IMR-90 (cell line): Measurements from ENCODE around the gene NBPF3. TPM values are rescaled to one million over a fixed set of nuclear protein-coding genes. Genes with fewer than 3 reads are reported as not detected.

Experiments
- ATAC-seq: fragments of 200-7000 bp; cut with Tn5 transposase; 2 replicates; pipeline ENCODE4 v1.9.1; 2020; ENCODE audit warnings: low read depth, mild to moderate bottlenecking, moderate library complexity
- BruUV-seq: library from RNA; stranded (reverse); fragments of 400-500 nt; replicated peaks from 2 replicates; lab custom pipeline; 2021; lab: Mats Ljungman, UMichigan
- CTCF ChIA-PET: fragments of 300-600 bp; formaldehyde crosslinking; extraction: SDS; loops from one replicate; lab custom pipeline; 2021; ENCODE audit warnings: antibody characterized with exemption; lab: Yijun Ruan, JAX
- POLR2A ChIA-PET: fragments of 300-600 bp; sonication (Branson Sonifier 250); formaldehyde crosslinking; loops from one replicate; lab custom pipeline; 2022; ENCODE audit warnings: antibody characterized with exemption; ENCODE audit not compliant: unreplicated experiment; lab: Charles Lee
- DNase-seq: peaks from one replicate; pipeline ENCODE4 v3.0.0; 2013
- H2AFZ ChIP-seq: replicated peaks from 2 replicates; pipeline ENCODE3; 2013; ENCODE audit warnings: low read length, mild to moderate bottlenecking; ENCODE audit not compliant: poor library complexity
- H2AK5ac ChIP-seq: 2 replicates; pipeline ENCODE4 v1.6.1; 2013; ENCODE audit warnings: low read depth, low read length, inconsistent platforms
- H2AK9ac ChIP-seq: replicated peaks from 2 replicates; pipeline ENCODE3; 2013; ENCODE audit warnings: mild to moderate bottlenecking, low read depth, low read length, moderate library complexity; ENCODE audit not compliant: poor library complexity
- H2BK120ac ChIP-seq: 2 replicates; pipeline ENCODE4 v1.6.1; 2013; ENCODE audit warnings: low read depth, low read length, inconsistent platforms
- H2BK15ac ChIP-seq: 3 replicates; pipeline ENCODE4 v1.6.1; 2013; ENCODE audit warnings: low read depth, low read length, inconsistent platforms
- H2BK20ac ChIP-seq: 2 replicates; pipeline ENCODE4 v1.6.1; 2013; ENCODE audit warnings: low read depth, mild to moderate bottlenecking, inconsistent platforms, low read length, moderate library complexity
- H2BK5ac ChIP-seq: 2 replicates; pipeline ENCODE4 v1.6.1; 2013; ENCODE audit warnings: mild to moderate bottlenecking, low read depth, low read length, inconsistent platforms; ENCODE audit not compliant: poor library complexity, severe bottlenecking
- H3K14ac ChIP-seq: replicated peaks from 2 replicates; pipeline ENCODE4 v1.6.1; 2013; ENCODE audit warnings: low read depth, low read length, inconsistent platforms
- H3K18ac ChIP-seq: 2 replicates; pipeline ENCODE4 v1.6.1; 2013; ENCODE audit warnings: low read depth, low read length, control low read depth
- H3K23ac ChIP-seq: 2 replicates; pipeline ENCODE4 v1.6.1; 2013; ENCODE audit warnings: low read depth, low read length, inconsistent platforms
- H3K27ac ChIP-seq: 2 replicates; pipeline ENCODE4 v1.5.1; 2013; ENCODE audit warnings: mild to moderate bottlenecking, control low read depth, low read length; ENCODE audit not compliant: insufficient read depth
- H3K27me3 ChIP-seq: 2 replicates; pipeline ENCODE4 v1.6.1; 2013; ENCODE audit warnings: low read length; ENCODE audit not compliant: control insufficient read depth, insufficient read depth
- H3K36me3 ChIP-seq: 2 replicates; pipeline ENCODE4 v1.6.1; 2013; ENCODE audit warnings: low read length, mixed read lengths; ENCODE audit not compliant: control insufficient read depth, insufficient read depth
- H3K4ac ChIP-seq: 2 replicates; pipeline ENCODE4 v1.6.1; 2013; ENCODE audit warnings: low read depth, low read length, inconsistent platforms
- H3K4me1 ChIP-seq: 2 replicates; pipeline ENCODE4 v1.6.1; 2013; ENCODE audit warnings: low read length, mixed read lengths; ENCODE audit not compliant: control insufficient read depth, insufficient read depth
- H3K4me2 ChIP-seq: 2 replicates; pipeline ENCODE4 v1.6.1; 2013; ENCODE audit warnings: low read depth, mild to moderate bottlenecking, control low read depth, low read length, moderate library complexity
- H3K4me3 ChIP-seq: 2 replicates; pipeline ENCODE4 v1.5.1; 2013; ENCODE audit warnings: low read depth, mild to moderate bottlenecking, control low read depth, low read length, moderate library complexity; ENCODE audit not compliant: insufficient read depth
- H3K56ac ChIP-seq: 2 replicates; pipeline ENCODE4 v1.6.1; 2013; ENCODE audit warnings: low read length, inconsistent platforms; ENCODE audit not compliant: insufficient read depth; ENCODE audit errors: extremely low read depth
- H3K79me1 ChIP-seq, 2 experiments: 2 replicates each; pipeline ENCODE4 v1.6.1; 2013; ENCODE audit warnings: low read length in 2 of 2, inconsistent platforms in 1 of 2, low read depth in 1 of 2
- H3K9ac ChIP-seq: 2 replicates; pipeline ENCODE4 v1.6.1; 2013; ENCODE audit warnings: low read depth, low read length, control low read depth
- H3K9me1 ChIP-seq: 2 replicates; pipeline ENCODE4 v1.6.1; 2013; ENCODE audit warnings: low read length, inconsistent platforms; ENCODE audit not compliant: insufficient read depth
- H3K9me3 ChIP-seq: 2 replicates; pipeline ENCODE4 v1.6.1; 2013; ENCODE audit warnings: low read length; ENCODE audit not compliant: control insufficient read depth, insufficient read depth
- H4K20me1 ChIP-seq: 2 replicates; pipeline ENCODE4 v1.6.1; 2013; ENCODE audit warnings: low read length, inconsistent platforms; ENCODE audit not compliant: insufficient read depth
- H4K5ac ChIP-seq: 2 replicates; pipeline ENCODE4 v1.6.1; 2013; ENCODE audit warnings: mild to moderate bottlenecking, low read depth, low read length, control low read depth
- H4K8ac ChIP-seq, 2 experiments: 2 replicates each; pipeline ENCODE4 v1.6.1; 2013; ENCODE audit warnings: low read depth in 2 of 2, low read length in 2 of 2, control low read depth in 1 of 2, inconsistent platforms in 1 of 2
- H4K91ac ChIP-seq: 2 replicates; pipeline ENCODE4 v1.6.1; 2013; ENCODE audit warnings: low read depth, low read length, inconsistent platforms; ENCODE audit not compliant: insufficient read depth
- FOS ChIP-seq: fragments of 150-350 bp; IDR thresholded peaks from 2 replicates; pipeline ENCODE4 v1.6.1; 2016; ENCODE audit warnings: low read depth, low read length
- WGBS, 2 experiments: methylation state at CpG; one replicate each; pipeline versions ENCODE4 v1.1.5 to v1.1.7; 2013; ENCODE audit warnings: missing lambda C conversion rate in 2 of 2; ENCODE audit not compliant: insufficient read length in 1 of 2; ENCODE audit errors: extremely low coverage in 2 of 2; 5-methylcytosine and 5-hydroxymethylcytosine counted together
- dilution Hi-C: fragments of 300-500 bp; cut with HindIII; formaldehyde crosslinking; loops from one replicate; pipeline ENCODE4 v1.14.3; 2018; ENCODE audit warnings: low sequenced_read_pairs; ENCODE audit not compliant: unreplicated experiment
- in situ Hi-C: fragments of 300-500 bp; cut with MboI; formaldehyde crosslinking; loops from 3 replicates; pipeline ENCODE4 v1.14.3; 2019; ENCODE audit warnings: low sequenced_read_pairs, inconsistent platforms, mixed read lengths
- intact Hi-C: fragments of 100-400 bp; cut with micrococcal nuclease; formaldehyde crosslinking; loops from 2 replicates; pipeline ENCODE4 v1.10.0; 2022
- polyA plus RNA-seq, 3 experiments: library from polyadenylated mRNA; depleted of rRNA; stranded (reverse); fragments of >200 nt; gene quantifications; 2 replicates each; pipeline ENCODE4 v1.2.3, GENCODE V29; 2012; ENCODE audit warnings: low replicate concordance in 1 of 3
- total RNA-seq: library from RNA; depleted of rRNA; stranded (reverse); fragments of >200 nt; gene quantifications from 2 replicates; pipeline ENCODE4 v1.2.3, GENCODE V29; 2012
- TF ChIP-seq, protein P1 (sequence below): fragments of 150-350 bp; IDR thresholded peaks from 2 replicates; pipeline ENCODE4 v1.6.1; 2017; ENCODE audit warnings: mild to moderate bottlenecking, antibody characterized with exemption, low read length, low read depth

Gene NBPF3
- total and polyA plus RNA-seq, 2 of the 4 experiments (the other 2 are of a cell fraction): 8.7 to 18.8 TPM

GRCh38 chr1:21507511-21508270 lies 67.8 kb downstream of the NBPF3 start:
- H3K36me3 ChIP-seq: no peaks in the 10 kb centered on the region
- H3K4me3 ChIP-seq: no peak overlapping the region
- DNase-seq: no peak
- no peak overlapping the region for H3K56ac ChIP-seq
- no peaks in the 10 kb centered on the region for H3K79me1 ChIP-seq
- in situ Hi-C loops (no loop called here), intact Hi-C loops (loop anchor here (2.0 to 5.0 kb wide), 2 partner anchors 87 to 135 kb away; no protein-coding TSS in a partner anchor), dilution Hi-C loops (no loop called here)
- no peak overlapping the region for H3K9ac ChIP-seq
- POLR2A ChIA-PET: no interaction called here
- 100% methylated on average over 1 of the region's 1 CpG; no CpG with 5 or more reads in 1 of the 2 experiments for WGBS, 2 experiments
- no peak overlapping the region for H3K4ac ChIP-seq
- H3K4me2 ChIP-seq: no peak overlapping the region
- no peak overlapping the region for H2BK5ac ChIP-seq
- H4K20me1 ChIP-seq: 0 out of 2 replicates have a peak, but pooled peaks cover 4% of the 10 kb centered on the region
- peaks cover 12% of the 10 kb centered on the region for H3K4me1 ChIP-seq
- H3K27ac ChIP-seq: no peak overlapping the region
- no peak overlapping the region for H4K5ac ChIP-seq
- H3K14ac ChIP-seq: no peak overlapping the region
- no peak overlapping the region for H3K18ac ChIP-seq
- no peak overlapping the region for H2BK15ac ChIP-seq
- H3K9me1 ChIP-seq: peaks cover 11% of the 10 kb centered on the region
- no peak overlapping the region; the same call in 1 of the 2 replicates for H2AK5ac ChIP-seq
- no peak overlapping the region for H2AK9ac ChIP-seq
- no peaks in the 10 kb centered on the region for H3K9me3 ChIP-seq
- no peak overlapping the region for H2AFZ ChIP-seq
- no TSS peak for BruUV-seq
- no peak overlapping the region for H4K8ac ChIP-seq
- ATAC-seq: no peak
- TF ChIP-seq FOS: no peak
- TF ChIP-seq, protein P1, sequence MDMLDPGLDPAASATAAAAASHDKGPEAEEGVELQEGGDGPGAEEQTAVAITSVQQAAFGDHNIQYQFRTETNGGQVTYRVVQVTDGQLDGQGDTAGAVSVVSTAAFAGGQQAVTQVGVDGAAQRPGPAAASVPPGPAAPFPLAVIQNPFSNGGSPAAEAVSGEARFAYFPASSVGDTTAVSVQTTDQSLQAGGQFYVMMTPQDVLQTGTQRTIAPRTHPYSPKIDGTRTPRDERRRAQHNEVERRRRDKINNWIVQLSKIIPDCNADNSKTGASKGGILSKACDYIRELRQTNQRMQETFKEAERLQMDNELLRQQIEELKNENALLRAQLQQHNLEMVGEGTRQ: 0 out of 2 replicates have a peak, but pooled peaks have one; percentile 5
- H2BK20ac ChIP-seq: no peak overlapping the region
- peaks cover 19% of the 10 kb centered on the region for H3K27me3 ChIP-seq
- H4K91ac ChIP-seq: no peak overlapping the region
- H3K23ac ChIP-seq: no peak overlapping the region
- no peak overlapping the region for H2BK120ac ChIP-seq
- CTCF ChIA-PET: no interaction called here
